Ectodermal cell (in vitro differentiated cells): ENCODE data around the gene LHFPL6.

ENCODE experiments used
- H3K27ac ChIP-seq: 2 replicates; pipeline ENCODE4 v1.7.0; 2013; ENCODE audit warnings: mild to moderate bottlenecking, low read depth, low read length; ENCODE audit not compliant: insufficient read depth, poor library complexity, severe bottlenecking
- H3K27me3 ChIP-seq: 2 replicates; pipeline ENCODE4 v1.7.0; 2013; ENCODE audit warnings: mild to moderate bottlenecking, low read length; ENCODE audit not compliant: insufficient read depth, control insufficient read depth, poor library complexity, severe bottlenecking
- H3K36me3 ChIP-seq: one replicate; pipeline ENCODE4 v1.7.0; 2013; ENCODE audit warnings: low read length; ENCODE audit not compliant: control insufficient read depth, insufficient read depth
- H3K4me1 ChIP-seq: one replicate; pipeline ENCODE4 v1.7.0; 2013; ENCODE audit warnings: low read length; ENCODE audit not compliant: control insufficient read depth, insufficient read depth
- H3K4me3 ChIP-seq: 2 replicates; pipeline ENCODE4 v1.7.0; 2013; ENCODE audit warnings: low read depth, low read length, control low read depth; ENCODE audit not compliant: insufficient read depth
- H3K9me3 ChIP-seq: 2 replicates; pipeline ENCODE4 v1.7.0; 2013; ENCODE audit warnings: mild to moderate bottlenecking, low read length, moderate library complexity; ENCODE audit not compliant: control insufficient read depth
- WGBS, 2 experiments: methylation state at CpG; one replicate each; pipeline ENCODE4 v1.1.7; 2013; ENCODE audit warnings: missing lambda C conversion rate in 2 of 2; 5-methylcytosine and 5-hydroxymethylcytosine counted together

LHFPL6 gene

GRCh38 chr13:39326469-39327171 lies 276.4 kb downstream of the LHFPL6 start:
- Histone ChIP-seq H3K9me3 (no peaks in the 10 kb centered on the region), H3K4me1 (peaks cover 29% of the 10 kb centered on the region), H3K27ac (no peak overlapping the region), H3K27me3 (no peaks in the 10 kb centered on the region), H3K4me3 (no peak overlapping the region), H3K36me3 (no peaks in the 10 kb centered on the region)
- 88 to 94% methylated on average over 4 of the region's 4 CpGs for WGBS, 2 experiments

GRCh38 chr13:39324806-39325311 lies 278.1 kb downstream of the LHFPL6 start:
- H3K4me1 ChIP-seq = peaks cover 29% of the 10 kb centered on the region
- no peak overlapping the region for H3K27ac ChIP-seq
- no peak overlapping the region for H3K4me3 ChIP-seq
- no peaks in the 10 kb centered on the region for H3K9me3 ChIP-seq
- no peaks in the 10 kb centered on the region for H3K27me3 ChIP-seq
- WGBS, 2 experiments = 91 to 92% methylated on average over 4 of the region's 4 CpGs
- no peaks in the 10 kb centered on the region for H3K36me3 ChIP-seq

GRCh38 chr13:39322836-39323585 lies 280.0 kb downstream of the LHFPL6 start:
- Histone ChIP-seq H3K27me3 (no peaks in the 10 kb centered on the region), H3K27ac (no peak overlapping the region), H3K4me1 (peaks cover 29% of the 10 kb centered on the region), H3K36me3 (no peaks in the 10 kb centered on the region), H3K4me3 (no peak overlapping the region), H3K9me3 (no peaks in the 10 kb centered on the region)
- 76 to 77% methylated on average over 3 of the region's 3 CpGs for WGBS, 2 experiments

GRCh38 chr13:39321574-39321973 lies 281.4 kb downstream of the LHFPL6 start:
- H3K4me1 ChIP-seq = peaks cover 24% of the 10 kb centered on the region
- WGBS, 2 experiments = 92 to 98% methylated on average over 1 of the region's 1 CpG
- no peaks in the 10 kb centered on the region for H3K9me3 ChIP-seq
- H3K27ac ChIP-seq = no peak overlapping the region
- H3K27me3 ChIP-seq = no peaks in the 10 kb centered on the region
- no peak overlapping the region for H3K4me3 ChIP-seq
- H3K36me3 ChIP-seq = no peaks in the 10 kb centered on the region

- 91 to 97% methylated on average over 1 of the region's 1 CpG for WGBS, 2 experiments
- Histone ChIP-seq H3K4me1 (peaks cover 10% of the 10 kb centered on the region), H3K36me3 (no peaks in the 10 kb centered on the region), H3K4me3 (no peak overlapping the region), H3K27me3 (no peaks in the 10 kb centered on the region), H3K27ac (no peak overlapping the region), H3K9me3 (no peaks in the 10 kb centered on the region)
These were observed 284.8 kb downstream of the LHFPL6 start for GRCh38 chr13:39318161-39318560.

DNA sequence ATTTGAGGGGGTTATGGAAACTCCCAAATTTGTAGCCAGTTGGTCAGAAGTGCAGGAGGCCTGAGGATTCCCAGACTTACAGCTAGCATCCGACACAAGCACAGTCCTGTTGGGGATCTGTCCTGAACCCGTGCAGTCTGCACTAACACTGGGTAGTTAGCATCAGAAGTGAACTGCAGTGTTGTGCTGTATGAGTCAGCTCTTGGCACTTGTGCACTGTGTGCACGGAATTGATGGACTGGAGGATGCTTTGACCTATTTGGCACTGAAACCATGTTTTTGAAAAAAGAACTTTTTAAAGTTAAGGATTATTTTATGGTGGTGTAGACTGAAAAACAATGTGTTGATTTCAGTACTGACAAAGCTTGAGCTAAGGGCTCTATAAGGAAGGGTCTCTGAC lies 285.7 kb downstream of the LHFPL6 start:
- WGBS, 2 experiments = 93 to 97% methylated on average over 3 of the region's 3 CpGs
- Histone ChIP-seq H3K36me3 (no peaks in the 10 kb centered on the region), H3K27me3 (no peaks in the 10 kb centered on the region), H3K27ac (no peak overlapping the region), H3K9me3 (no peaks in the 10 kb centered on the region), H3K4me1 (peaks cover 4% of the 10 kb centered on the region), H3K4me3 (no peak overlapping the region)

GRCh38 chr13:39315796-39316195 lies 287.2 kb downstream of the LHFPL6 start:
- H3K27me3 ChIP-seq = no peaks in the 10 kb centered on the region
- no peak overlapping the region for H3K27ac ChIP-seq
- H3K9me3 ChIP-seq = no peaks in the 10 kb centered on the region
- no peaks in the 10 kb centered on the region for H3K4me1 ChIP-seq
- no peak overlapping the region for H3K4me3 ChIP-seq
- no peaks in the 10 kb centered on the region for H3K36me3 ChIP-seq
- WGBS, 2 experiments = 86% methylated on average over 1 of the region's 1 CpG; no CpG with 5 or more reads in 1 of the 2 experiments

DNA sequence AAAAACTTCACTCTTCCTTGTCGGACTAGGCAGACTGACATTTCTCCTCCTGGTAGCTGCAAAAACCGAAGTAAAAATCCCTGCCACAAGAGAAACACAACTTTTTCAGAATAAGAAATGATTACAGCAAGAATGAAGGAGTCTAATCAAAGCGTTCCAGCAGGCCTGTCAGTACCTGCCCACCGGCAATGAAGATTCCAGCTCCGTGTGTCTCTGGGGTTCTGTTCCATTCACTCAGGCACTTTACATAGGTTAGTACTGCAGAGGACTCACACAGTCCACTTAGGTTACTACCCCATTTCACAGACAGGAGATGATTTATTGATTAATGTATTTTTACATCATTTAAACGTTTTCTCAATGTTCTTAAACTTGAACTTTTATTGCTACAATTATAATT lies 289.3 kb downstream of the LHFPL6 start:
- 91 to 92% methylated on average over 5 to 6 of the region's 6 CpGs for WGBS, 2 experiments
- H3K9me3 ChIP-seq = no peaks in the 10 kb centered on the region
- no peaks in the 10 kb centered on the region for H3K36me3 ChIP-seq
- no peak overlapping the region for H3K27ac ChIP-seq
- H3K4me1 ChIP-seq = no peaks in the 10 kb centered on the region
- no peaks in the 10 kb centered on the region for H3K27me3 ChIP-seq
- no peak overlapping the region for H3K4me3 ChIP-seq

DNA sequence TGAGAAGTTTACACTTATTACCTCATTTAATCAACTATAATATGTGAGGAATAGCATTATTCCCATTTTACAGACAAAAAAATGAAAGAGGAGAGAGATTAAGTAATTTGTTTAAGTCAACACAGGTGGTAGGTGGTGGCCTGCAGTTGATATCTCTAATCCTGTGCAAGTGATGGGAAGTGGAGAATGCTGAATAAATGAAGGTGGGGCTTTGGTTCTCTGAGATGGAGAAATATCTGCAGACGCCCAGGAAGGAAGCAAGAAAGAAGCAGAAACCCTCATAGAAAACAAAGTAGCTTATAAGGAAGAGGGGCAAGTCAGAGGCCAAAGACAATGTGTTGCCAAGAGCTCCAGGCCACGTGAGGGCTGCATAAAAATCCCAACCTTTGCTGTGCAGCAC lies 290.4 kb downstream of the LHFPL6 start:
- no peak overlapping the region for H3K27ac ChIP-seq
- H3K9me3 ChIP-seq = no peaks in the 10 kb centered on the region
- H3K27me3 ChIP-seq = no peaks in the 10 kb centered on the region
- no peak overlapping the region for H3K4me3 ChIP-seq
- no peaks in the 10 kb centered on the region for H3K36me3 ChIP-seq
- H3K4me1 ChIP-seq = no peaks in the 10 kb centered on the region
- WGBS, 2 experiments = 78 to 84% methylated on average over 2 of the region's 2 CpGs

GRCh38 chr13:39311619-39312018 lies 291.4 kb downstream of the LHFPL6 start:
- 85 to 86% methylated on average over 4 of the region's 4 CpGs for WGBS, 2 experiments
- Histone ChIP-seq H3K36me3 (no peaks in the 10 kb centered on the region), H3K27ac (no peak overlapping the region), H3K27me3 (no peaks in the 10 kb centered on the region), H3K4me3 (no peak overlapping the region), H3K4me1 (no peaks in the 10 kb centered on the region), H3K9me3 (no peaks in the 10 kb centered on the region)
